ENCODE data around the gene BCDIN3D.

BCDIN3D gene

DNA sequence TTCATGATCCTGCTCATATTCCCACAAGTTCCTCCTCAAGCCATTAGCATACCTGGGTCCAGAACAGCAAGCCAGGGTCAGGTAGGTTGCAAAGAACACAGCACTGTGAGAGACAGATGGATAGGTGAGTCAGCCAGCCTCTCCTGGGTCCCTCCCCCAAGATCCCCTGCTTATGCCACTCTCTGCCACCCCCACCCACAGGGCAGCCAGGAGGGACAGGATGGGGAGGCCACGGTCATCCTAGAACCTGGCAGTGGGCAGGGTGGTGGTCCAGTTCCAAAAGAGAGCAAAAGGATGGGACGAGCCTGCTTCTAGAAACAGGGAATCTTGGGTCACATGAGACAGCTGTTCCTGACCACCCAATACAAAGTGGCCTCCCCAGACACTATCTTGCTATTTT, 48.1 kb upstream of the BCDIN3D start:
- Histone ChIP-seq H3K4me1 (ENCODE audit: insufficient read depth, low read length, severe bottlenecking) (no peaks in the 10 kb centered on the region), H3K4me3 (ENCODE audit: low read depth, low read length, poor library complexity, severe bottlenecking) (no peak overlapping the region), H3K36me3 (ENCODE audit: insufficient read depth, low read length) (no peaks in the 10 kb centered on the region), H3K79me2 (ENCODE audit: insufficient read depth, low read length) (no peaks in the 10 kb centered on the region), H3K9me2 (ENCODE audit: low read depth, low read length) (no peaks in the 10 kb centered on the region), H3K9ac (ENCODE audit: low read length) (no peak overlapping the region), H4K20me1 (ENCODE audit: insufficient read depth, low read length) (no peaks in the 10 kb centered on the region), H3F3A (ENCODE audit: insufficient read depth, low read length) (no peaks in the 10 kb centered on the region), H3K27me3 (ENCODE audit: insufficient read depth, low read length) (peaks cover 9% of the 10 kb centered on the region; the same call in 1 of the 2 replicates), H3K4me2 (ENCODE audit: low read length) (no peak overlapping the region), H2AFZ (ENCODE audit: low read length) (no peak overlapping the region), H3K27ac (ENCODE audit: low read depth, low read length, poor library complexity, severe bottlenecking) (no peak overlapping the region), H3K9me3 (ENCODE audit: low read length) (no peaks in the 10 kb centered on the region)
- TF ChIP-seq, protein P1, sequence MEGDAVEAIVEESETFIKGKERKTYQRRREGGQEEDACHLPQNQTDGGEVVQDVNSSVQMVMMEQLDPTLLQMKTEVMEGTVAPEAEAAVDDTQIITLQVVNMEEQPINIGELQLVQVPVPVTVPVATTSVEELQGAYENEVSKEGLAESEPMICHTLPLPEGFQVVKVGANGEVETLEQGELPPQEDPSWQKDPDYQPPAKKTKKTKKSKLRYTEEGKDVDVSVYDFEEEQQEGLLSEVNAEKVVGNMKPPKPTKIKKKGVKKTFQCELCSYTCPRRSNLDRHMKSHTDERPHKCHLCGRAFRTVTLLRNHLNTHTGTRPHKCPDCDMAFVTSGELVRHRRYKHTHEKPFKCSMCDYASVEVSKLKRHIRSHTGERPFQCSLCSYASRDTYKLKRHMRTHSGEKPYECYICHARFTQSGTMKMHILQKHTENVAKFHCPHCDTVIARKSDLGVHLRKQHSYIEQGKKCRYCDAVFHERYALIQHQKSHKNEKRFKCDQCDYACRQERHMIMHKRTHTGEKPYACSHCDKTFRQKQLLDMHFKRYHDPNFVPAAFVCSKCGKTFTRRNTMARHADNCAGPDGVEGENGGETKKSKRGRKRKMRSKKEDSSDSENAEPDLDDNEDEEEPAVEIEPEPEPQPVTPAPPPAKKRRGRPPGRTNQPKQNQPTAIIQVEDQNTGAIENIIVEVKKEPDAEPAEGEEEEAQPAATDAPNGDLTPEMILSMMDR (IDR thresholded peaks at IDR 0.05; ENCODE audit: low read length), result no peak
- TF ChIP-seq EZH2 (IDR thresholded peaks at IDR 0.05; ENCODE audit: borderline replicate concordance, low read length), result no peak

DNA sequence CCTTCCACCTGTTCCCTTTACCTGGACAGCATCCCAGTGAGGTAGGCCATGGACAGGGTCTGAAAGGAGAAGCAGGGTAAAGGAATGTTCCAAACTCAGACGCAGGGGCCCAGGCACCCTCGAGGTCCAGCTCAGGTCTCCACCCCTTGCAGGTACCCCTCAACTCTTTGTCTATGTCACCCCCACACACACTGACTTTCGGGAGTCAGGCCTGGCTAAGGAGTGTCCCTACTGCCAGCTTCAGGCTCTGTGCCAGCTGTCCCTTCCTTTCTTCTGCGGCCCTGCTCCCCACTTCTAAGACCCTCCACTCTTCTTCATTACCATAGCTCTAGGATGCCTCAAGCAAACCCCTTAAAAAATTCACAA, 47.2 kb upstream of the BCDIN3D start:
- H3F3A ChIP-seq (ENCODE audit: insufficient read depth, low read length), result no peaks in the 10 kb centered on the region
- no peak overlapping the region for H3K4me2 ChIP-seq (ENCODE audit: low read length)
- no peaks in the 10 kb centered on the region for H3K9me2 ChIP-seq (ENCODE audit: low read depth, low read length)
- no peak overlapping the region for H3K9ac ChIP-seq (ENCODE audit: low read length)
- H3K79me2 ChIP-seq (ENCODE audit: insufficient read depth, low read length), result no peaks in the 10 kb centered on the region
- no peaks in the 10 kb centered on the region for H4K20me1 ChIP-seq (ENCODE audit: insufficient read depth, low read length)
- H3K4me3 ChIP-seq (ENCODE audit: low read depth, low read length, poor library complexity, severe bottlenecking), result no peak overlapping the region
- H2AFZ ChIP-seq (ENCODE audit: low read length), result no peak overlapping the region
- no peaks in the 10 kb centered on the region for H3K36me3 ChIP-seq (ENCODE audit: insufficient read depth, low read length)
- H3K27me3 ChIP-seq (ENCODE audit: insufficient read depth, low read length), result peaks cover 9% of the 10 kb centered on the region
- no peak overlapping the region for H3K27ac ChIP-seq (ENCODE audit: low read depth, low read length, poor library complexity, severe bottlenecking)
- TF ChIP-seq, protein P1 (IDR thresholded peaks at IDR 0.05; ENCODE audit: low read length), result no peak
- no peak for TF ChIP-seq EZH2 (IDR thresholded peaks at IDR 0.05; ENCODE audit: borderline replicate concordance, low read length)
- H3K4me1 ChIP-seq (ENCODE audit: insufficient read depth, low read length, severe bottlenecking), result no peaks in the 10 kb centered on the region
- no peaks in the 10 kb centered on the region for H3K9me3 ChIP-seq (ENCODE audit: low read length)

DNA sequence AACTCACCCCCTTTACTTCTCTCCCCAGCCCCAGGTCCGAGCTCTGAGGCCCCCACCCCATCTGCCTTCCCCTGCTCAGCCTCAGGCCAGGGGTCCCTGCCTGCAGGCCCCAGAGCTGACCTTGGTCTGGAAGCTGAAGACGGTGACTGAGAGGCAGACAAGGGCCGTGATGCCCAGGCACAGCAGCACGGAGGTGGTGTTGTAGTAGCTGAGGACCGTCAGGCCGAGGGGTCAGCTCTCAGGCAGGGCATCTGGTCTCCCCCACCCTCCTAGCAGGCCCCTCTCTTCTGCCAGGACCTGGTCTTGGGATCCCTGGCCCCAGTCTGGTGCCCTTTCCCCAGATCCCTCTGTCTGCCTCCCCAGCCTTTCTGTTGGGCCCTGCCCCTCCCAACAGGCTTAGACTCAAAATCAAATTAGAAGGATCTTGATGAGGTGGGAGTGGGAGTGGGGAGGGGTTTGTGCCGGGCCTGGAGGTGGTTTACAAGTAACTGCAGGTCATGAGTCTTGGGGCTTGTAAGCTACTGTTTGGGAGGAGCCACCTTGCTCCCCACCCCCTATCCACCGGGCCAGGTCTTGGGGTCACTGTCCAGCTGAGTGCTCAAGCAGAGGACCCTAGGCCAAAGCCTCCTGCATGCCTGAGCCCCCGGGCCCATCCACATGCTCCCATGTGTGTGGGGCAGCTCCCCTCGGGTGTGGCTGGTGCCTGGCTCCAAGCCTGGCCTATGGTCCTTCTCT, 46.6 kb upstream of the BCDIN3D start:
- H3K4me2 ChIP-seq (ENCODE audit: low read length), result no peak overlapping the region
- no peaks in the 10 kb centered on the region for H4K20me1 ChIP-seq (ENCODE audit: insufficient read depth, low read length)
- no peaks in the 10 kb centered on the region for H3K36me3 ChIP-seq (ENCODE audit: insufficient read depth, low read length)

More for the DNA sequence above, 46.6 kb upstream of the BCDIN3D start:
- no peaks in the 10 kb centered on the region for H3K9me3 ChIP-seq (ENCODE audit: low read length)
- TF ChIP-seq EZH2 (IDR thresholded peaks at IDR 0.05; ENCODE audit: borderline replicate concordance, low read length), result no peak
- no peaks in the 10 kb centered on the region for H3F3A ChIP-seq (ENCODE audit: insufficient read depth, low read length)
- no peaks in the 10 kb centered on the region for H3K9me2 ChIP-seq (ENCODE audit: low read depth, low read length)
- no peaks in the 10 kb centered on the region for H3K4me1 ChIP-seq (ENCODE audit: insufficient read depth, low read length, severe bottlenecking)
- no peak overlapping the region for H3K4me3 ChIP-seq (ENCODE audit: low read depth, low read length, poor library complexity, severe bottlenecking)
- H3K27me3 ChIP-seq (ENCODE audit: insufficient read depth, low read length), result peaks cover 9% of the 10 kb centered on the region
- H3K27ac ChIP-seq (ENCODE audit: low read depth, low read length, poor library complexity, severe bottlenecking), result no peak overlapping the region
- H2AFZ ChIP-seq (ENCODE audit: low read length), result no peak overlapping the region
- no peaks in the 10 kb centered on the region for H3K79me2 ChIP-seq (ENCODE audit: insufficient read depth, low read length)
- no peak overlapping the region for H3K9ac ChIP-seq (ENCODE audit: low read length)

Measured in OCI-LY1 (cell line).